Nephron (organoid): ENCODE results near the gene PDGFD.
A peak's percentile ranks its signal among the peaks of the same experiment; 100 is the strongest.

Experiments used
- H3K27ac Mint-ChIP-seq, 3 experiments: 2 replicates each; pipeline ENCODE4 v1.8.0; 2020; ENCODE audit warnings: mixed read lengths in 3 of 3, mild to moderate bottlenecking in 2 of 3, moderate library complexity in 1 of 3
- H3K27me3 Mint-ChIP-seq: 2 replicates; pipeline ENCODE4 v1.8.0; 2021; ENCODE audit warnings: low read depth, mild to moderate bottlenecking, moderate library complexity, mixed read lengths
- H3K36me3 Mint-ChIP-seq: 2 replicates; pipeline ENCODE4 v1.8.0; 2020; ENCODE audit warnings: low read depth, mixed read lengths
- H3K4me1 Mint-ChIP-seq: 2 replicates; pipeline ENCODE4 v1.8.0; 2020; ENCODE audit warnings: mixed read lengths
- H3K4me3 Mint-ChIP-seq, 3 experiments: 2 replicates each; pipeline ENCODE4 v1.8.0; 2020; ENCODE audit warnings: mild to moderate bottlenecking in 3 of 3, mixed read lengths in 3 of 3, moderate library complexity in 2 of 3
- H3K9me3 Mint-ChIP-seq: 2 replicates; pipeline ENCODE4 v1.8.0; 2020; ENCODE audit warnings: mixed read lengths
- TF ChIP-seq, protein P1 (sequence below), 3 experiments: fragments of 200-600 bp; sonication (generic); IDR thresholded peaks; one replicate each; pipeline ENCODE4 v1.5.0; 2021; ENCODE audit warnings: antibody characterized with exemption in 3 of 3; ENCODE audit not compliant: unreplicated experiment in 3 of 3

The PDGFD gene

DNA sequence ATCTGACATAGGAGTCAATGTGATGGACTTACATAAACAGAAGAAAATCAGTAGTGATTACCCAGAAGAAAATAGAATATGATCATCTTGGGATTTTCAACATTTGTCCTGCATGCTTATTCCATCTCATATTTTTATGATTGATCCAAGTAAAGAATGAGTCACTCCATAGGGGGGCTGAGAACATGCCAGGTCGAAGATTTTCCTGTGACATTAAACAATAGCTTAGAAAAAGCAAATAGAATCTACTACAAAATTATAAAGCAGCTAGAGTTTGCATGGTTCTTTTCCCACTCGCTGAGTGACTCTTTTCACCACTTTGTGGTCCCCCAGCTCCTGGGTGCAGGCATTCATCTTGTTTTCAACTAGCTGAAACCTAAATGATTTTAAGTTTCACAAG is 71.2 kb downstream of the PDGFD start:
- Mint-ChIP-seq H3K4me1 (peaks cover 67% of the 10 kb centered on the region), H3K27me3 (peaks cover 5% of the 10 kb centered on the region), H3K36me3 (no peaks in the 10 kb centered on the region), H3K4me3 (no peak overlapping the region), H3K9me3 (no peaks in the 10 kb centered on the region), H3K27ac (peak overlapping the region in 1 of 3 experiments; percentile 47)
- TF ChIP-seq, protein P1, sequence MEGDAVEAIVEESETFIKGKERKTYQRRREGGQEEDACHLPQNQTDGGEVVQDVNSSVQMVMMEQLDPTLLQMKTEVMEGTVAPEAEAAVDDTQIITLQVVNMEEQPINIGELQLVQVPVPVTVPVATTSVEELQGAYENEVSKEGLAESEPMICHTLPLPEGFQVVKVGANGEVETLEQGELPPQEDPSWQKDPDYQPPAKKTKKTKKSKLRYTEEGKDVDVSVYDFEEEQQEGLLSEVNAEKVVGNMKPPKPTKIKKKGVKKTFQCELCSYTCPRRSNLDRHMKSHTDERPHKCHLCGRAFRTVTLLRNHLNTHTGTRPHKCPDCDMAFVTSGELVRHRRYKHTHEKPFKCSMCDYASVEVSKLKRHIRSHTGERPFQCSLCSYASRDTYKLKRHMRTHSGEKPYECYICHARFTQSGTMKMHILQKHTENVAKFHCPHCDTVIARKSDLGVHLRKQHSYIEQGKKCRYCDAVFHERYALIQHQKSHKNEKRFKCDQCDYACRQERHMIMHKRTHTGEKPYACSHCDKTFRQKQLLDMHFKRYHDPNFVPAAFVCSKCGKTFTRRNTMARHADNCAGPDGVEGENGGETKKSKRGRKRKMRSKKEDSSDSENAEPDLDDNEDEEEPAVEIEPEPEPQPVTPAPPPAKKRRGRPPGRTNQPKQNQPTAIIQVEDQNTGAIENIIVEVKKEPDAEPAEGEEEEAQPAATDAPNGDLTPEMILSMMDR (IDR thresholded peaks at IDR 0.05; ENCODE audit: unreplicated experiment in 3 of 3): no peak

DNA sequence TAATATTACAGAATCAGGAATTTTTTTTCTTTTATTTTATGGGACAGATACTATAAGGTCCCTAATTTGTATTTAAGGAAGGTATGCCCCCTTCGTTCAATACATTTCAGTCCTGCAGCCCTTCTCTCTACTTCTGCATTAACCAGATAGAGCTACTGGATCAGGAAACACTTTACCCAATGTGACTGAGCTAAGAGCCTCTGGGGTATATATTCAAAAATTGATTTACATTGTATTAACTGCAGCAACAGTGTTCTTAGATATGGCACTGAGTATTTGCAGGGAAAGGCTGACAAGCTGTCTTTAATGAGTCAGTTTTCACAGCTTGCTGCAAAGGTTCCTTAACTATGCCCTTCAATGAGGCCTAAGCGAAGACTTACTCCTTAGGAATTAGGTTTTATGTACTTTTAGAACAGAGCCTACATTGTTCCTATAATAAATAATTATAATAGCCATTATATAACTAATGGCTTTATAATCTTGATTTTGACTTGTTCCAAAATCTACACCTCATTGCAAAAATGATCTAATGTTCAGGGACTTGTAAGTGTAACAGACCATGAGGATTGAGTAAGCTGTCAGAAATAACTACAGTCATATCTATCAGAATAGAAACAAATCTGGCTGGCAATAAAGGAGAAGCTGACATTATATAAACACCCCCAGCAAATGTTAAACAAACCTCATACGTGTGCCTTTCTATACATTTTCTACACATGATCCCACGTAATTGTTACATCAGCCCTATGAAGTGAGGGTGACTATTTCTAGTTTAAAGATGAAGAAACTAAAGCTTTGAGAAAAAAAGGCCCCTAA is 72.5 kb downstream of the PDGFD start:
- Mint-ChIP-seq H3K4me1 (peaks cover 57% of the 10 kb centered on the region), H3K36me3 (no peaks in the 10 kb centered on the region), H3K9me3 (no peaks in the 10 kb centered on the region), H3K4me3 (no peak overlapping the region), H3K27me3 (peaks cover 5% of the 10 kb centered on the region), H3K27ac (peak overlapping the region; percentile 12 to 65 (median 27))
- TF ChIP-seq, protein P1 (IDR thresholded peaks at IDR 0.05; ENCODE audit: unreplicated experiment in 3 of 3): no peak

DNA sequence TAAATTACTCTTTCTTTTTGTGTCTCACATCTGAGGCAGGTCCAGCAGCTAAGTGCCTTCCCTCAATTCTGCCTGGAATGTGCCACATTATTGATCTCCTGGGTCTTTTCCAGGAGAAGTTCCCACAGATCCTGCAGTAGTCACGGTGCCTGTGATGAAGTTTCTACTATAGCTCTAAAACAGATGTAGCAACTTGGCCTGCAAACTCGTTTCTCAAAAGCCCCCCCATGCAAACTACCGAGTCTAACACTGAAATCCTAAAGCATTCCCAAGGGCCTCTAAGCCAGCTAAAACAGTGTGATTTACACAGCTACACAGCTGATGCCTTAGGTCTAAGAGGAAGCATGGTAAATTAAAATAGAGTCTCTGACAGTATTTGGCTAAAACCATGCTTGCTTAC is 73.2 kb downstream of the PDGFD start:
- H3K4me3 Mint-ChIP-seq: peak overlapping the region in 1 of 3 experiments; percentile 17
- no peaks in the 10 kb centered on the region for H3K9me3 Mint-ChIP-seq
- H3K27me3 Mint-ChIP-seq: peaks cover 5% of the 10 kb centered on the region
- no peaks in the 10 kb centered on the region for H3K36me3 Mint-ChIP-seq
- peak overlapping the region; percentile 51 to 75 (median 65) for H3K27ac Mint-ChIP-seq
- peaks cover 55% of the 10 kb centered on the region for H3K4me1 Mint-ChIP-seq
- TF ChIP-seq, protein P1 (IDR thresholded peaks at IDR 0.05; ENCODE audit: unreplicated experiment in 3 of 3): no peak

DNA sequence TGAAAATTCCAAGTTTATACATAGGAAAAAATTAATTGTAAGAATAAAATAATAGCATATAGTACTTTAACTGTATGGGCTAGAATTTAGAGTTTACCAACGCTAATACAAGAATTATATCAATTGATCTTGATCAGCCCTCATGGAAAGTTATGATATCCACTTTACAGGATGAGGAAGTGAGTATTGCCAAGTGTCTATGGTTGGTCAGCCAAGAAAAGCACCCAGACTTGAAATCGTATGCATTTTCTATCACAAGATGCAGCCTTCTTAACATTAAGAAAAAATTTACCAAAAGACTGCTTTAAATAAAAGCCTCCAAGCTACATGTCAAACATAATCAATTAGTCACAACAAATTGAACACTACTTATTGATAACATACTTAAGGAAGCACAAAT is 74.5 kb downstream of the PDGFD start:
- Mint-ChIP-seq H3K9me3 (no peaks in the 10 kb centered on the region), H3K27ac (no peak overlapping the region), H3K4me3 (no peak overlapping the region), H3K36me3 (no peaks in the 10 kb centered on the region), H3K4me1 (peaks cover 42% of the 10 kb centered on the region), H3K27me3 (peaks cover 5% of the 10 kb centered on the region)
- TF ChIP-seq, protein P1 (IDR thresholded peaks at IDR 0.05; ENCODE audit: unreplicated experiment in 3 of 3): no peak

DNA sequence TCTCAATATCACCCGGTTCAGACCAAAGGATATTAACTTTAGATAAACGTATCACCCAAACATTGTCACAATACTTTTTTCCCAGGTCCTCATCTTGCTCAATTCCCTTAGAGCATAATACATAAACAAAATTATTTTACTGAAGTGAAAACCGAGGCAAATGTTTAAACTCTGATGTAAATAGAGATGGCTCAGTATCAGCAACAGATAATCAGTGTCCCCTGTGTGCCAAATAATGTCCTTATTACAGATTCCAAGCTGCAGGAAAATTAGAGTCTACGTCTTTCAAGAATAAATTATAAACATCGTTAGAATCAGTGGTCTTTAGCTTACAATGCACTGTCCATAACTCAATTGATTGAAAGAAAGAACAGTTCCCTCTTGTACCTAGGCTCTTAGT is 77.3 kb downstream of the PDGFD start:
- TF ChIP-seq, protein P1 (IDR thresholded peaks at IDR 0.05; ENCODE audit: unreplicated experiment in 3 of 3): no peak
- H3K4me3 Mint-ChIP-seq: no peak overlapping the region
- no peaks in the 10 kb centered on the region for H3K9me3 Mint-ChIP-seq
- no peak overlapping the region for H3K27ac Mint-ChIP-seq
- H3K27me3 Mint-ChIP-seq: peaks cover 5% of the 10 kb centered on the region
- H3K36me3 Mint-ChIP-seq: no peaks in the 10 kb centered on the region
- peaks cover 13% of the 10 kb centered on the region for H3K4me1 Mint-ChIP-seq

DNA sequence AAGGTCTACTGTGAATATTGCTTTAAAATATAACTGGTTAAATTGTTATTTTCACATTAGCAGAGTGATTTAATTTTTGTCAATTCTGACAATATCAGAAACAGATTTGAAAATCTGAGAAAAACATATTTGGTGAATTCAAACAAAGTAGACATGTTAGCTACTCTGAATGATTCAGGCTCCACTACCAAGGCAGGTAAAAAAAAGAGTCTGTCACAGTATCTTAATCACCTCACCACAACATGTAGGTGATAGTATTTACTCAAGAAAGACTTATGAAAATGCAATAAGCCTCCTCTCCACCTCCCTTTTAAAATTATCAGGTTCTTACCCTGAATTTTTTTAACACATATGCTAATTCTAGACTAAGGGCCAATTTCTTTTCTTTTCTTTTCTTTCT is 85.0 kb downstream of the PDGFD start:
- no peaks in the 10 kb centered on the region for H3K9me3 Mint-ChIP-seq
- TF ChIP-seq, protein P1 (IDR thresholded peaks at IDR 0.05; ENCODE audit: unreplicated experiment in 3 of 3): no peak
- no peaks in the 10 kb centered on the region for H3K4me1 Mint-ChIP-seq
- no peak overlapping the region for H3K27ac Mint-ChIP-seq
- H3K36me3 Mint-ChIP-seq: no peaks in the 10 kb centered on the region
- no peaks in the 10 kb centered on the region for H3K27me3 Mint-ChIP-seq
- no peak overlapping the region for H3K4me3 Mint-ChIP-seq
